ENCODE measurements around the gene TNXB. TPM values are rescaled to one million over a fixed set of nuclear protein-coding genes. Genes with fewer than 3 reads are reported as not detected.

Gene TNXB
- total RNA-seq, 3 donors from 2014 or later, result 32.9 to 109 (median 89.8) TPM

- no peaks in the 10 kb centered on the region for H3K9me3 ChIP-seq
- no peak overlapping the region for H3K4me3 ChIP-seq
- TF ChIP-seq CTCF (IDR thresholded peaks at IDR 0.05) (peak; percentile 67 to 84 (median 83)), POLR2A (IDR thresholded peaks at IDR 0.05) (no peak), POLR2AphosphoS5 (IDR thresholded peaks at IDR 0.05) (peak; percentile 23 to 73 (median 49))
- H3K27me3 ChIP-seq, result no peaks in the 10 kb centered on the region
- H3K4me1 ChIP-seq, result peaks cover 0 to 4% of the 10 kb centered on the region in 2 donors
- H3K36me3 ChIP-seq, result peaks cover 11% of the 10 kb centered on the region
- peak; percentile 77 to 91 for DNase-seq (ENCODE audit: low spot score in 2 of 2)
- intact Hi-C loops (cut with DNase I; ENCODE audit: low total_unique reads), result no loop called here
- peak overlapping the region; percentile 16 to 25 for H3K27ac ChIP-seq
Observed at GRCh38 chr6:32118782-32119628, 9.9 kb upstream of the TNXB start.

GRCh38 chr6:32117461-32117860 is 8.3 kb upstream of the TNXB start:
- Histone ChIP-seq H3K27me3 (no peaks in the 10 kb centered on the region), H3K27ac (no peak overlapping the region), H3K4me1 (peaks cover 0 to 4% of the 10 kb centered on the region in 2 donors), H3K4me3 (no peak overlapping the region), H3K9me3 (no peaks in the 10 kb centered on the region), H3K36me3 (peaks cover 11% of the 10 kb centered on the region)
- no peak for TF ChIP-seq POLR2AphosphoS5 (IDR thresholded peaks at IDR 0.05)
- no peak for TF ChIP-seq CTCF (IDR thresholded peaks at IDR 0.05)
- no peak for TF ChIP-seq POLR2A (IDR thresholded peaks at IDR 0.05)
- no peak for DNase-seq (ENCODE audit: low spot score in 2 of 2)
- intact Hi-C loops (cut with DNase I; ENCODE audit: low total_unique reads), result no loop called here

DNA sequence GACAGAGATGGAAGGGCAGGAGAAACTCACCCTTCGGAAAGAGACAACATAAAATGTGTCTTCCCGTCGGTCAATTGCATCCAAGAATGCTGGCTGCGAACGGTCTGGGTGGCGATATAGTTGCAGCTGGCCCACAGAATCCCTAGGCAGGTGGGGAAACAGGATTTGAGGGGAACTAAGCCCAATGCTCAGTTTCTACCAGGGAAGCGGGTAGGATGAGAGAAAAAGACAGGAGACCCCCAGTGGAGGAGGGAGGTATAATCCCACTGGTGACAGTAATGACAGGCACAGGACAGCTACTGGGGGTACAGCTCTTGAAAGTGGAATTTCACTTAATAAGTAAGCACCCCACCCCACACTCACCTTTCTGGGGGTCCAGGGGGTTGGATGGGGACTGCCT is 7.5 kb upstream of the TNXB start:
- TF ChIP-seq POLR2A (IDR thresholded peaks at IDR 0.05) (no peak), CTCF (IDR thresholded peaks at IDR 0.05) (peak in 1 of 3 donors; percentile 40), POLR2AphosphoS5 (IDR thresholded peaks at IDR 0.05) (no peak)
- no peak for DNase-seq (ENCODE audit: low spot score in 2 of 2)
- Histone ChIP-seq H3K4me3 (no peak overlapping the region), H3K36me3 (peaks cover 11% of the 10 kb centered on the region), H3K27ac (no peak overlapping the region), H3K27me3 (no peaks in the 10 kb centered on the region), H3K9me3 (no peaks in the 10 kb centered on the region), H3K4me1 (peaks cover 0 to 4% of the 10 kb centered on the region in 2 donors)
- intact Hi-C loops (cut with DNase I; ENCODE audit: low total_unique reads), result no loop called here

DNA sequence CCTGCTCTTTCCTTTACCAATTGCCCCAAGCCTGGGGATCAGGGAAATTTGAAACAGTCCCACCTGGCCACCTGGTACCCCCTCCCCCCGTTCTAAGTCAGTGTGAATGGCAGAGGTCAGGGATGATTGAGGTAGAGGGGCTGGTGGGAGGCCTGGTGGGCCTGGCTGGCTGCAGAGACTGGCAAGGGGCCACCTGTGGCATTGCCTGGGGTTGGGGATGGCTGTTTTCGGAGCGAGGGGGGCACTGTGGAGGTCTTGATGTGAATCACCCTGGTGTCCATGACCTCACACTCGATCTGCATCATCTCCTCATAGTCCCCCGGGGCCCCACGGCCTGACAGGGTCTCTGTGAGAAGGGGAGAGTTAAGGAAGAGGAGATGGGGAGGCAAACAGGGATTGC is 6.5 kb upstream of the TNXB start:
- no peaks in the 10 kb centered on the region for H3K27me3 ChIP-seq
- DNase-seq (ENCODE audit: low spot score in 2 of 2), result no peak
- no peaks in the 10 kb centered on the region for H3K9me3 ChIP-seq
- H3K4me1 ChIP-seq, result peaks cover 0 to 4% of the 10 kb centered on the region in 2 donors
- no peak overlapping the region for H3K4me3 ChIP-seq
- intact Hi-C loops (cut with DNase I; ENCODE audit: low total_unique reads), result no loop called here
- peaks cover 5% of the 10 kb centered on the region for H3K36me3 ChIP-seq
- no peak overlapping the region for H3K27ac ChIP-seq
- TF ChIP-seq POLR2AphosphoS5 (IDR thresholded peaks at IDR 0.05), result no peak
- TF ChIP-seq POLR2A (IDR thresholded peaks at IDR 0.05), result no peak
- TF ChIP-seq CTCF (IDR thresholded peaks at IDR 0.05), result no peak

DNA sequence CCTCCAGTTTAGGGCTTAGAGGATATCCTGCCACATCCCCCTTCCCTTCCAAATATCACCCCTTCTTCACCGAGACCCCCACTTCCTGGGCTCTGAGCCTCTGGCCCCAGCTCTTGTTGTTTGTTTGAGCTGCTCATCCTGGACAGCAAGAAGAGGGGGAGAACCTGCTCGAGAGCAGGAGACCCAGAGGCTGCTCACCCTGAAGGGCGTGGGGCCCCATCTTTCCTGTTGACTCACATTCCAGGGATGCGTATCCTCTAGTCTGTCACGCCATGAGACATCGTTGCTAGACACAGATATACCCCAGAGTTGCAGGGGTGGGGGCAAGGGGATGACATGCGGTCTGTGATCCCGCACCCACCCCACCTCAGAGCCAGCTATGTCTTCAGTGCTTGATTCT is 5.7 kb upstream of the TNXB start:
- H3K36me3 ChIP-seq, result peaks cover 4% of the 10 kb centered on the region
- peaks cover 0 to 4% of the 10 kb centered on the region in 2 donors for H3K4me1 ChIP-seq
- peaks cover 0 to 1% of the 10 kb centered on the region in 2 donors for H3K27me3 ChIP-seq
- no peaks in the 10 kb centered on the region for H3K9me3 ChIP-seq
- intact Hi-C loops (cut with DNase I; ENCODE audit: low total_unique reads), result no loop called here
- no peak for DNase-seq (ENCODE audit: low spot score in 2 of 2)
- no peak overlapping the region for H3K4me3 ChIP-seq
- TF ChIP-seq POLR2AphosphoS5 (IDR thresholded peaks at IDR 0.05) (no peak), CTCF (IDR thresholded peaks at IDR 0.05) (no peak), POLR2A (IDR thresholded peaks at IDR 0.05) (no peak)
- peak overlapping the region; percentile 34 to 82 for H3K27ac ChIP-seq
